Naive thymus-derived CD4-positive, alpha-beta T cell (primary cell): ENCODE data around the gene BACE2. TPM values are rescaled to one million over a fixed set of nuclear protein-coding genes. Genes with fewer than 3 reads are reported as not detected.
A peak's percentile ranks its signal among the peaks of the same experiment; 100 is the strongest.

ENCODE experiments used
- ATAC-seq: fragments of 150-1000 bp; cut with Tn5 transposase; 2 replicates; pipeline ENCODE4 v1.10.0; 2021; ENCODE audit warnings: mild to moderate bottlenecking, moderate library complexity
- CTCF ChIA-PET: fragments of 350-600 bp; sonication (Branson Sonifier 250); formaldehyde crosslinking; loops from one replicate; lab custom pipeline; 2021; ENCODE audit warnings: antibody characterized with exemption; lab: Charles Lee
- POLR2A ChIA-PET: fragments of 350-600 bp; sonication (Branson Sonifier 250); formaldehyde crosslinking; loops from one replicate; lab custom pipeline; 2021; ENCODE audit warnings: antibody characterized with exemption, inconsistent platforms; lab: Charles Lee
- DNase-seq, 9 donors: peaks; one replicate each; pipeline versions ENCODE4 v3.0.0 to v3.0.0-alpha.2; 2020 to 2022; ENCODE audit warnings: mixed read lengths in 1 of 9
- H3K27ac ChIP-seq: one replicate; pipeline ENCODE4 v1.7.0; 2013; ENCODE audit warnings: mild to moderate bottlenecking, low read depth, low read length, moderate library complexity
- H3K27me3 ChIP-seq, 2 donors: one replicate each; pipeline ENCODE4 v1.7.0; 2013; ENCODE audit warnings: low read length in 2 of 2, mild to moderate bottlenecking in 2 of 2, moderate library complexity in 2 of 2; ENCODE audit not compliant: control insufficient read depth in 2 of 2, insufficient read depth in 2 of 2
- H3K36me3 ChIP-seq, 3 experiments: 1 replicate in 2 of 3; 2 replicates in 1 of 3; pipeline ENCODE4 v1.7.0; 2013; ENCODE audit warnings: low read length in 3 of 3, mild to moderate bottlenecking in 3 of 3, moderate library complexity in 1 of 3; ENCODE audit not compliant: insufficient read depth in 3 of 3, control insufficient read depth in 2 of 3
- H3K4me1 ChIP-seq, 2 donors: one replicate each; pipeline ENCODE4 v1.7.0; 2013; ENCODE audit warnings: low read length in 2 of 2, mild to moderate bottlenecking in 2 of 2, moderate library complexity in 1 of 2; ENCODE audit not compliant: control insufficient read depth in 2 of 2, insufficient read depth in 2 of 2
- H3K4me3 ChIP-seq: 2 replicates; pipeline ENCODE4 v1.7.0; 2013; ENCODE audit warnings: mild to moderate bottlenecking, low read length
- H3K9me3 ChIP-seq, 3 experiments: 1 replicate in 2 of 3; 2 replicates in 1 of 3; pipeline ENCODE4 v1.7.0; 2013; ENCODE audit warnings: low read length in 3 of 3; ENCODE audit not compliant: control insufficient read depth in 2 of 3
- H3K27ac Mint-ChIP-seq, 9 donors: one replicate each; pipeline ENCODE4 v1.8.0; 2020 to 2022; ENCODE audit warnings: mixed read lengths in 9 of 9, mild to moderate bottlenecking in 8 of 9, moderate library complexity in 5 of 9, inconsistent platforms in 2 of 9
- H3K27me3 Mint-ChIP-seq, 5 donors: one replicate each; pipeline ENCODE4 v1.8.0; 2021 to 2022; ENCODE audit warnings: mixed read lengths in 5 of 5, mild to moderate bottlenecking in 1 of 5
- H3K36me3 Mint-ChIP-seq, 5 donors: one replicate each; pipeline ENCODE4 v1.8.0; 2020 to 2022; ENCODE audit warnings: mixed read lengths in 5 of 5, mild to moderate bottlenecking in 3 of 5, inconsistent platforms in 1 of 5
- H3K4me1 Mint-ChIP-seq, 7 donors: one replicate each; pipeline ENCODE4 v1.8.0; 2020 to 2022; ENCODE audit warnings: mixed read lengths in 7 of 7, mild to moderate bottlenecking in 3 of 7, inconsistent platforms in 1 of 7
- H3K4me3 Mint-ChIP-seq, 10 donors: one replicate each; pipeline ENCODE4 v1.8.0; 2020 to 2022; ENCODE audit warnings: mild to moderate bottlenecking in 10 of 10, mixed read lengths in 10 of 10, moderate library complexity in 6 of 10, inconsistent platforms in 2 of 10
- H3K9me3 Mint-ChIP-seq, 11 donors: one replicate each; pipeline ENCODE4 v1.8.0; 2020 to 2022; ENCODE audit warnings: mixed read lengths in 11 of 11, mild to moderate bottlenecking in 4 of 11, inconsistent platforms in 1 of 11, moderate library complexity in 1 of 11
- intact Hi-C, 2 donors: fragments of 100-400 bp; cut with micrococcal nuclease; formaldehyde crosslinking; loops; one replicate each; pipeline ENCODE4 v1.15.1; 2023
- polyA plus RNA-seq, 2 donors: library from polyadenylated mRNA; unstranded; fragments of 300-500 nt; fragmentation: Illumina TruSeq; gene quantifications; one replicate each; pipeline ENCODE4 v1.2.3, GENCODE V29; 2021
- total RNA-seq, 6 experiments: library from RNA in 5 of 6; stranded (reverse) in 5 of 6; gene quantifications; 1 replicate in 5 of 6; 2 replicates in 1 of 6; pipeline ENCODE4 v1.2.3 and lab custom pipeline; 2021 to 2026

The BACE2 gene
- total and polyA plus RNA-seq, 7 experiments from 2014 or later = 0.03 to 3.6 (median 1.1) TPM; not detected in 1

DNA sequence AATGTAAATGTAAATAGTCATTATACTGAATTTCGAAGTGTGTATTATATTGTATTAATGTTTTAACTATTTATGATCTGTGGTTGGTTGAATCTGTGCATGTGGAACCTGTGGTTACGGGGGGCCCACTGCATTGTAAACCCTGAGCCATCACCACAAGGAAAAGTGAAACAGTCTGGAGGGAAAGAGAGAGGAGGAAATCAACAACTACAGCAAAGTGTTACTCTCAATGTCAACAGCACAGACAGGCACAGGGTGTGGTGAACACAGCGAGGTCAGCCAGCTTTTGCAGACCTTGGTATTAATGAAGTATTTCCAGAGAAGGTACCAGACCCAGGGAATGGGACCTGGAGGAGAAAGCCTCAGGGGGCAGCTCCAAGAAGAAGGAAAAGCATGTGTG is 37.1 kb upstream of the BACE2 start:
- POLR2A ChIA-PET = no interaction called here
- Histone ChIP-seq H3K4me3 (no peak overlapping the region), H3K9me3 (no peaks in the 10 kb centered on the region), H3K27me3 (no peaks in the 10 kb centered on the region), H3K4me1 (no peaks in the 10 kb centered on the region), H3K27ac (no peak overlapping the region), H3K36me3 (no peaks in the 10 kb centered on the region)
- H3K4me3 Mint-ChIP-seq = no peak overlapping the region
- peaks cover 0 to 23% (median 7%) of the 10 kb centered on the region in 11 donors for H3K9me3 Mint-ChIP-seq
- DNase-seq (no peak), ATAC-seq (no peak)
- peaks cover 4 to 34% (median 16%) of the 10 kb centered on the region in 5 donors for H3K27me3 Mint-ChIP-seq
- peak overlapping the region in 1 of 9 donors; percentile 21 for H3K27ac Mint-ChIP-seq
- intact Hi-C loops = no loop called here
- peaks cover 0 to 7% (median 0%) of the 10 kb centered on the region in 5 donors for H3K36me3 Mint-ChIP-seq
- H3K4me1 Mint-ChIP-seq = peaks cover 0 to 4% (median 0%) of the 10 kb centered on the region in 7 donors
- CTCF ChIA-PET = no interaction called here

- Histone ChIP-seq H3K27me3 (no peaks in the 10 kb centered on the region), H3K9me3 (no peaks in the 10 kb centered on the region), H3K36me3 (no peaks in the 10 kb centered on the region), H3K4me3 (no peak overlapping the region), H3K27ac (no peak overlapping the region), H3K4me1 (no peaks in the 10 kb centered on the region)
- Mint-ChIP-seq H3K27ac (no peak overlapping the region), H3K4me3 (no peak overlapping the region), H3K36me3 (peaks cover 0 to 6% (median 0%) of the 10 kb centered on the region in 5 donors), H3K9me3 (peaks cover 0 to 14% (median 5%) of the 10 kb centered on the region in 11 donors), H3K4me1 (peaks cover 0 to 4% (median 0%) of the 10 kb centered on the region in 7 donors), H3K27me3 (peaks cover 4 to 30% (median 16%) of the 10 kb centered on the region in 5 donors)
- POLR2A ChIA-PET = no interaction called here
- ATAC-seq = no peak
- CTCF ChIA-PET = no interaction called here
- intact Hi-C loops = no loop called here
- DNase-seq = no peak
Observed at GRCh38 chr21:41133874-41134522, 34.0 kb upstream of the BACE2 start.

GRCh38 chr21:41135746-41136145 is 32.2 kb upstream of the BACE2 start:
- CTCF ChIA-PET = no interaction called here
- Mint-ChIP-seq H3K27ac (no peak overlapping the region), H3K4me3 (no peak overlapping the region)

DNA sequence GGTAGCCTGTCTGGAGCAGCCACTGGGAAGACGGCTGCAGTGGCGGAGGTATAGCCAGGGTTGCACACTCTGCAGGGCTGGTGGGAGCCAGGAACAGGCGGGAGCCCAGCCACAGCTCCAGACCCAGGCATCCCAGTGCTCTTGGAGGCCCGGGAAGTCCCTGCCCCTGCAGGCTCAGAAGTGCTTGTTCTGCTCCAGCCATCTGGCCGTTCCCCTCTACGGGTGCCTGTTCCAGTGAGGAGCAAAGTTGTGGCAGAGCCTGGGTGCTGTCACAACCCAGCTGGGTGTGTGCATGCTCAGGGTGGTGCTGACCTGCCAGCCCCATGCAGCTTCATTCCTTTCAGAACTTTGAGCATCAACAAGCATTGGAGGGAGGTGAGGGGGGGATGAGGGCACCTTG is 31.7 kb upstream of the BACE2 start:
- Mint-ChIP-seq H3K4me3 (no peak overlapping the region), H3K27ac (no peak overlapping the region), H3K27me3 (peaks cover 0 to 25% (median 18%) of the 10 kb centered on the region in 5 donors), H3K9me3 (no peaks in the 10 kb centered on the region), H3K4me1 (no peaks in the 10 kb centered on the region), H3K36me3 (no peaks in the 10 kb centered on the region)
- no peaks in the 10 kb centered on the region for H3K27me3 ChIP-seq
- DNase-seq (no peak), ATAC-seq (no peak)
- no peaks in the 10 kb centered on the region for H3K9me3 ChIP-seq
- POLR2A ChIA-PET = no interaction called here
- CTCF ChIA-PET = no interaction called here
- no peaks in the 10 kb centered on the region for H3K4me1 ChIP-seq
- H3K4me3 ChIP-seq = no peak overlapping the region
- intact Hi-C loops = no loop called here
- H3K36me3 ChIP-seq = no peaks in the 10 kb centered on the region
- no peak overlapping the region for H3K27ac ChIP-seq

More at GRCh38 chr21:41135746-41136145, 32.2 kb upstream of the BACE2 start:
- DNase-seq (no peak), ATAC-seq (no peak)
- peaks cover 0 to 4% (median 0%) of the 10 kb centered on the region in 7 donors for H3K4me1 Mint-ChIP-seq
- no peaks in the 10 kb centered on the region for H3K9me3 Mint-ChIP-seq
- Histone ChIP-seq H3K27me3 (no peaks in the 10 kb centered on the region), H3K27ac (no peak overlapping the region), H3K4me1 (no peaks in the 10 kb centered on the region), H3K4me3 (no peak overlapping the region), H3K36me3 (no peaks in the 10 kb centered on the region), H3K9me3 (no peaks in the 10 kb centered on the region)
- intact Hi-C loops = no loop called here
- POLR2A ChIA-PET = no interaction called here
- H3K36me3 Mint-ChIP-seq = no peaks in the 10 kb centered on the region
- H3K27me3 Mint-ChIP-seq = peaks cover 0 to 25% (median 19%) of the 10 kb centered on the region in 5 donors

- H3K4me3 ChIP-seq = no peak overlapping the region
- intact Hi-C loops = no loop called here
Observed at GRCh38 chr21:41137401-41137800, 30.6 kb upstream of the BACE2 start.

GRCh38 chr21:41137889-41138288 is 30.1 kb upstream of the BACE2 start:
- no peak overlapping the region for H3K4me3 ChIP-seq
- no peak overlapping the region for H3K27ac Mint-ChIP-seq
- H3K27me3 Mint-ChIP-seq = peaks cover 0 to 25% (median 15%) of the 10 kb centered on the region in 5 donors
- no peaks in the 10 kb centered on the region for H3K36me3 ChIP-seq
- ATAC-seq (no peak), DNase-seq (no peak)
- H3K9me3 ChIP-seq = no peaks in the 10 kb centered on the region
- H3K27ac ChIP-seq = no peak overlapping the region
- no peak overlapping the region for H3K4me3 Mint-ChIP-seq
- no peaks in the 10 kb centered on the region for H3K4me1 ChIP-seq
- ChIA-PET CTCF (no interaction called here), POLR2A (no interaction called here)
- H3K4me1 Mint-ChIP-seq = no peaks in the 10 kb centered on the region
- no peaks in the 10 kb centered on the region for H3K27me3 ChIP-seq
- H3K9me3 Mint-ChIP-seq = no peaks in the 10 kb centered on the region
- H3K36me3 Mint-ChIP-seq = no peaks in the 10 kb centered on the region
- intact Hi-C loops = no loop called here

More at GRCh38 chr21:41137401-41137800, 30.6 kb upstream of the BACE2 start:
- Histone ChIP-seq H3K4me1 (no peaks in the 10 kb centered on the region), H3K27me3 (no peaks in the 10 kb centered on the region), H3K9me3 (no peaks in the 10 kb centered on the region), H3K27ac (no peak overlapping the region), H3K36me3 (no peaks in the 10 kb centered on the region)
- Mint-ChIP-seq H3K9me3 (no peaks in the 10 kb centered on the region), H3K27me3 (peaks cover 0 to 21% (median 17%) of the 10 kb centered on the region in 5 donors), H3K4me3 (no peak overlapping the region), H3K4me1 (no peaks in the 10 kb centered on the region), H3K27ac (no peak overlapping the region), H3K36me3 (no peaks in the 10 kb centered on the region)
- POLR2A ChIA-PET = no interaction called here
- DNase-seq (no peak), ATAC-seq (no peak)
- CTCF ChIA-PET = no interaction called here

DNA sequence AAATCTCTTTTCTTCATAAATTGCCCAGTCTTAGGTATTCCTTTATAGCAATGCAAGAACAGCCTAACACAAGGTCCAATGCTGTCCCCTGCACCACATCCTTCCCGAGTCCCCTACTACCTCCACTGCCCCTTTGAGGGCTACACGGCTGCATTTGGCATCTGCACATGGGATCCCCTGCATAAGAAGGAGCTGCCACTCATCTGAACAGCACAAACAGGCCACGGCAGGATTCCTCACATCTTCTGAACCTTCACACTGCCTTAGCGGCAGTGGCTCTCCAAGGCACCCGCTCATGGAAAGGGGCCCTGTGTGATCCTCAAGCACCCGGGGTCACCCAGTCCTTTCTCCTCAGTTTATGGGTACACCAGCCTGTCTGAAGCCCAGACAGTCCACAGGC is 29.2 kb upstream of the BACE2 start:
- H3K4me3 ChIP-seq = no peak overlapping the region
- ChIA-PET POLR2A (no interaction called here), CTCF (no interaction called here)
- H3K4me3 Mint-ChIP-seq = no peak overlapping the region
- ATAC-seq (no peak), DNase-seq (no peak)
- H3K9me3 Mint-ChIP-seq = no peaks in the 10 kb centered on the region
- no peaks in the 10 kb centered on the region for H3K4me1 Mint-ChIP-seq
- no peaks in the 10 kb centered on the region for H3K4me1 ChIP-seq
- H3K27ac ChIP-seq = no peak overlapping the region
- H3K27me3 Mint-ChIP-seq = peaks cover 0 to 27% (median 19%) of the 10 kb centered on the region in 5 donors
- no peaks in the 10 kb centered on the region for H3K36me3 Mint-ChIP-seq
- no peak overlapping the region for H3K27ac Mint-ChIP-seq
- H3K36me3 ChIP-seq = no peaks in the 10 kb centered on the region
- no peaks in the 10 kb centered on the region for H3K9me3 ChIP-seq
- intact Hi-C loops = no loop called here
- no peaks in the 10 kb centered on the region for H3K27me3 ChIP-seq
